Stimulated activated CD8-positive, alpha-beta memory T cell treated with anti-CD3 and anti-CD28 coated beads, Interleukin-4, amount 100 ng/mL, for 24 hours (primary cell): ENCODE results near the gene PROX2.

Experiments
- DNase-seq: peaks from one replicate; pipeline ENCODE4 v3.0.0-alpha.2; 2020; ENCODE audit warnings: low read depth

The PROX2 gene

DNA sequence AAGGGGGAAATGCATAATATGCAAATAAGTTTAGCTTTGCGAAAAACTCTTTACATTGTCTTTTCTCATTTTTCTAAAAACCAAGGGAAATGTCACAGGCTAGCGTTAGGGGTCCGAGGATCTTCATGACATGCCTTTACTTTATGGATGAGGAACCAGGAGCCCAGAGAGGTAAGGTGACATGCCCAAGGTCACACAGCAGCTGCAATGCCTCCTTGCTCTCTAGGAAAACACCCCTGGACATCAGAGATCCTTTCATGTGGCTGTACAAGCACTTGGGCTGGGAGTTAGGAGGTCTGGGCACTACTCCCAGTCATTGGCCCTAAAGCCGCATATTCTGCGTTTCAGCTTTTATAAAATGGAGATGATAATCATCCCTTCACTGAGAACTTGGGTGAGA lies 741 bp downstream of the PROX2 start:
- no peak for DNase-seq

DNA sequence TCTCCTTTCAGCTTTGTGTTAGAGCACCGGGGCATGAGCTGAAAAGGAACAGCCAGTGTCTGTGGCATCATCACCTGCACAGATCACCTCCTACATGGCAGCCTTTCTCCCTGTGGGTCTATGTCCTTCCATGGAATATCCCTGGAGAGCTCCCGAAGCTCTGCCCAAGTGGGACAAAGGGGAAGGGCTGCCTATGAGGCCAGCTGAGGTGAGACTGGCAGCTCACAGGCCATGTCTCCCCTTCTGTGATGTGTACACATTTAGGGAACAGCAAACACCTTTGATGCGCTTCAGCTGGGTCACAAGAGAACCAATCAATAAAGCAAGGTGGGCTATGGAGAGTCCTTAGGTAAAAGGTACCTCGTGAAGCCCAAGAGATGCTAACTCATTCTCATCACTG lies 4.1 kb downstream of the PROX2 start:
- no peak for DNase-seq

DNA sequence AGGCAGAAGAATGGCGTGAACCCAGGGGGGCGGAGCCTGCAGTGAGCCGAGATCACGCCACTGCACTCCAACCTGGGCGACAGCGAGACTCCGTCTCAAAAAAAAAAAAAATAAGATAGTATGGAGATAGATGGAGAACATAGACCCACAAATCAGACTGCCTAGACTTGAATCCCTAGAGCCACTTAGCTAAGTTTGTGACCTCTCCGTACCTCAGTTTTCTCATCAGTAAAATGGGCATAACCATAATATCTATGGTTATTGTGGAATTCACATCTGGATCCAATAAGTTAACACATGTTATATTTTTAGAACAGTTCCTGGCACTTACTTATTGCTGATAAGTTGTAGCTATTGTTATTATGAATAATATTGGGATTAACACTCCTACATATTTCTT lies 7.2 kb downstream of the PROX2 start:
- DNase-seq = no peak

DNA sequence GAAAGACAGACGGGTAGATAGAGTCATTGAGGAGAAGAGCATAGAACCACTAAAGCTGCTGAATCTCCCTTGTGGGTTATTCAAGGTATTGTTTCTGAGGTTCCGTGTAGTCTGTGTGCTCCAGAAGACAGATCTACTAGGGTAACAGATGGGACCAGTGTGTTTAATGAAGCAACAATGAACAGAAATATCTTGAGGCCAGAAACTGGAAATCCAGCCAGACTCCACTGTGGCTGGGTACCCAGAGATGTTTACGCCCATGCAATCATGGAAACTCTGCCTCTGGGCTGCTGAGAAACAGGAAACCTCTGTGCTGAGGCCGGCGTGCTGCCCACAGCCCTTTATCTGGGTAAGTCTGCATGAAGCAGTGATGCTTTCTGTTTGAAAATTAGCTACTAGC lies 8.3 kb downstream of the PROX2 start:
- DNase-seq = peak; percentile 40

DNA sequence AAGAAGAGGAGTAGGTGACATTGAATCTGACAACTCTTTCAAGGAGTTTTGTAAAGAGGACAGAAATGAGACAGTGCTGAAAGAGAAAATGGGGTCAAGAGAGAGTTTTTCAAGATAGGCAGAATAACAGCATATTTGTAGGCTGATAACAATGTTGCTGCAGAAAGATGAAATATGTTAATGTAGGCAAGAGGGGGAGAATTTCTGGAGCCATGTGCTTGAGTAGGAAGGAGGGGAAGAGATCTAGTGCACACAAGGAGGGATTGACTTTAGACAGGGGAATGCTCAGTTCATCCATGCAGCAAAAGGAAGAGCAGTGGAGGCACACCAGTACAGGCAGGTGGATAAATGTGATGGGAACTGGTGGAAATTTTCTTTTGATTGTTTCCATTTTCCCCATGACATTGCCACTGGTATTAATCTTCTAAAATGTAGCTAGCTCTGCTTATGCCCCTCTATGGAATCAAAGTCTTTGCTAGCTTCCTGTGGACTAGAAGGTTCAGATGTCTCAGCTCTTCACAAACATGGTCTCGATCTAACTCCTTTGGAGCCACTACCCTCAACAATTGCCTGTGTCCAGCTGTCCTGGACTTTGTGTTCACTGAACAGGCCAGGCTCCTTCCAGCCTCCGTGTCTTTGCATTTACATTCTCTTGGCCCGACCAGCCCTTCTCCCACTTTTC lies 9.1 kb downstream of the PROX2 start:
- no peak for DNase-seq

DNA sequence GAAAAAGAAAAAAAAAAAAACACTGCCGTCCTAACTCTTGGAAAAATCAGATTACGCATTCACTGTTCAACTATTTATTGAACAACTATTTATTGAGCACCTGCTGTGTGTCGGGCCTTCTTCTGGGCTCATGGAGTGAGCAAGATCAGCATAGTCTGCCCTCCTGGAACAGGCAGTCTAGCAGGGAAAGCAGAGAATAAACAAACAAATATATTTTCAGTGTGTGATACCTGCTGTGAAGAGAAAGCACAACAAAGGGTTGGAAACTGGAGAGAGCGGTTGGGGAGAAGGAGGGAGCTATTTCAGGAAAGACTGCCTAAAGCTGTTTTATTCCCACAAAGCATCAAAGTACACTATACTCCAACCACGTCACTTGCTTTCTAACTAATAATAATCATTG lies 10.8 kb downstream of the PROX2 start:
- no peak for DNase-seq

DNA sequence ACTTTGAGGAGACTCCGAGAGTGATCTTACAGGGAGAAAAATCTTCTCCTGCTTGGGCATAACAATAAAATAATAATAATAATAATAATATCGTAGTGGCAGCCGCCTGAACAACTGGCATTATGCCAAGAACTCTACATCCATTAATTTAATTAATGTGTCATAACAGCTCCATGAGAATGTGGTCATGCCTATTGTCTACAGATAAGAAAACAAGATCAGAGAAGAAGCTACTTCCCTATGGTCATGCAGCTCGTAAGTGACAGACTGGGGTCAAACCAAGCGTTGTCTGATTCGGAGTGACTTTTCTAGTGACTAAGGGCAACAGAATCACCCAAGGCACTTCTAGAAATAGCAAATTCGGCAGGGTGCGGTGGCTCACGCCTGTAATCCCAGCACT lies 11.7 kb downstream of the PROX2 start:
- DNase-seq = no peak

DNA sequence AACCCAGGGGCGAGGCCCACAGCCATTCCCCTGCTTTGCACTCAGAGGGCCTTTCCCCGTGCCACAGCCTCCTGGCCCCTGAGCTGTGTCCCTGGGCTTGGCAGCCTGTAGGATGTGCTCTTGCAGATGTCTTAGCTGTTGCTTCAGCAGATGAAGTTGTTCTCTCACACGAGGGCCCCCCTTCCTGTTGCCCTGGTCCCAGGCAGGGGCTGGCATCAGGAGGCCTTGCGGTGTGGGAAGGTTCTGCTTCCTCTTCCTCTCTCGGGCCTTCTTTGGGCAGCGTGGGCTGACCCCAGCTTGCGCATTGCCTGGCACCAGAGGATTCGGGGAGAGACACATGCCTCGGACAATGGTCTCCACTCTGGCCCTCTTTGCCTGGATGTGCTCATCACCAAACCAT lies 12.7 kb downstream of the PROX2 start:
- DNase-seq = no peak

DNA sequence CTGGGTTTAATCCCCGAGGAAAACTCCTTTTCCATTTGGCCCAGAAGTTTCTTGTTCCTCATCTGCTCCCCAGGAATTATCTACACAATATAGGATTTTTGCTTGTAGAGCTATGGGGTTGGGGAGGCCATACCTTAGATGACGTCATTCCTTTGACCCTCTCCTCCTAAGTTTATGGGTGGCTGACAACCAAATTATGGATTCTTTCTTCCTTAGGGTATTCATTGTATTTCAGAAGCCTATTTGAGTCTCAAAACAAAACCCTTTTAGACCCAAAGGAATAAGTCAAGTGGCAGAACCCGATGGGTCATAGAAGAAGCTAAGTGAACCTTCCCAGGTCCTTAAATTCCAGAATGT lies 14.2 kb downstream of the PROX2 start:
- no peak for DNase-seq

DNA sequence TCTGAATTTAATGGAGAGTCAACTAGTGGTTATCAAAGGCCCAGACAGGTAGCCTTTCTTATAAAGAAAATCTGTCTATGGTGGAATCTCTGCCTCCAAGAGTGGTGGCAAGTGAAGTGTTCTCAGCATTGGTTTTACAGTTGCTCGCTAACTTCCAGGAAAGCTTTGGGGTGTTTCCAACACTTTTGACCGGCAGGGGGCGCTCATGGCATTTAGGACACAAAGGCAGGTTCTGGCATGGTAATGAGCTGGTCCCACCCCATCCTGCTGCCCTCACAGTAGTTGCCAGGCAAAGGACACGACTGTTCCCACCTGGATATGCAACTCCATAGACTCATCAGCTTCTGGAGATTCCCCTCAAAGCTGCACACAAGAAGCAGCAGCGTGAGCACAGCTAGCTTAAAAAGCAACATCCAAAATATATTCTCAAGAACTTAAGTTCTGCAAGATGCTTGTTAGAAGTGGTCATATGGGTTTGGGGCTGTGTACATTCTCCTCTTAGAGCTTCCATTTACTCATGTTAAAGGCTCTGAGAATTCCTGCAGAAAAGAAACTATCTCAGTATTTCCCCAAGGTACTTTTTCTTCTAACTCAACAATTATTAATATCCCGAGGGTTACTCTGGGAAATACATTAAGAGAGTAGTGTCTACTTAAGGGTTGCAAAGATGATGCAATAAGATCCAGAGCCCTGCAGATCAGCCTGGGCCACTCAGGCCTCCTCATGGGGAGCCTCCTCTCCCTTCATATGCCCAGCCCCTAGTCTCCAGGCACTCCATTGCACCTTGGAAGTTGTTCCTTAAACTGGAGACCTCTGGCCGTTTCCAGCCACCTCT lies 14.8 kb downstream of the PROX2 start:
- DNase-seq = peak; percentile 88

DNA sequence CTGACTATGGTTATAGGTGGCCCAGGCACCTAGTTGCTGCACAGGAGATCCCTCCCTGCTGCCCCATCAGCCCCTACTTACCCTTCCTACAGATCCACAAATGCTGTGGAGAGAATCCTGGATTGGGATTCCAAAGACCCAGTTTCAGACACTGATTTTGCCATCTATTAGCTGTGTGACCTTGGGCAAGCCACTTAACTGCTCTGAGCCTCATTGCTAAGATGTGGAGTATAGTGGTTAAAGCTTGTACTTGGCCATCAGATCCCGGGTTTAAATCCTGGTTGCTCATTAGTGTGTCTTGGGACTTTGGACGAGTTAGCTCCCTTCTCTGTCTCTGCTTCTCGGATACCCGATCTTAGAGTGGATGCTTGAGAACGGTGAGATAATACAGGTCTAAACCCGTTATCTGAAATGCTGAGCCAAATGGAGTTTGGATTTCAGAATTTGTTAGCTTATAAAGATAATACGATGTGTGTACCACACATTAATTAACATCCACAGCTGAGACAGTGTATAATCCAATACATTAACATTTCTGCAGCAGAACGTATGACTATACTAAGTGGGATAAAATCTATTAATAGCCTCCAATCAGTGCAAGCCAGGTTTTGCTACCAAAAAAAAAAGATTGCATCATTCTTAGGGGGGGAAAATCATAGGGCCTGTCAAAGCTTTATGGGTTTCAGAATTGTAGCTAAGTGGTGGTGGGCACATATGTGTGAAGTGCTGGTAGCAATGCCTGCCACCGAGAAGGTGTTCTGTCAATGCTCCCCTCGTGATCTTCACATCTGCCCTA lies 16.0 kb downstream of the PROX2 start:
- DNase-seq = no peak

DNA sequence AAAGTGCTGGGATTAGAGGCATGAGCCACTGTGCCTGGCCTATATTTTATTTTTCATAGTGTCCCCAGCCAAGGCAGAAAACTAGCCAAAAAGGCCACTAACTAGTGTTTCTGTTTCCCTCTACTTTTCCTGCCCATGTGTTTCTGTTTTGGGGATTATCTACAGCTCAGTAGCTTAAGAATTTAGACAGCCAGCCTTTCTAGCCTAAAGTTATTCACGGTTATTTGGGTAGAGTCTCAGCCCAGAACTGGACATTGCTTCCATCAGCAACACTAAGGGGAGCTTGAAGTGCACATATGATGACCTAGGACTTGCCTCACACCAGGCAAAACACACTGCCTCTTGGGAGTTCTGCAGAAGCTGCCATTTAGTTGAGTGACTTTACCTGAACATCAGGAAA lies 17.9 kb downstream of the PROX2 start:
- no peak for DNase-seq

DNA sequence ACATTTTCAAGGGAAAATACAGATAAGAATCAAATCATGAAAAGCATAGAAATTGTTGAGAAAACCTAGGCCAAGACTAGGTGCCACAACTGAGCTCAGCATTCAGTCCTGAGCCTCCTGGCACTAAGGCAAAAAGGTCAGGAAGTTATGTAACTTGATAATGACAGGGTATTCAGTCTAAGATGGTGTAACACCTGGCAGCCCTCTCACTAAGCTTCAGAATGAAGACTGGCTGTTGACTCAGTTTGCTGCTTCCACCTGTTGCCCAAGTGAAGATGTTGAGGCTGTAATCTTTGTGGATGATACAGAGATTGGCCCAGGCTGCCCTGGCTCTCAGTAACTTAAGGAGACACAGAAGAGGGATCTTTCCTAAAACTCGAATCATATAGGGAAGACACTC lies 19.6 kb downstream of the PROX2 start:
- DNase-seq = no peak

DNA sequence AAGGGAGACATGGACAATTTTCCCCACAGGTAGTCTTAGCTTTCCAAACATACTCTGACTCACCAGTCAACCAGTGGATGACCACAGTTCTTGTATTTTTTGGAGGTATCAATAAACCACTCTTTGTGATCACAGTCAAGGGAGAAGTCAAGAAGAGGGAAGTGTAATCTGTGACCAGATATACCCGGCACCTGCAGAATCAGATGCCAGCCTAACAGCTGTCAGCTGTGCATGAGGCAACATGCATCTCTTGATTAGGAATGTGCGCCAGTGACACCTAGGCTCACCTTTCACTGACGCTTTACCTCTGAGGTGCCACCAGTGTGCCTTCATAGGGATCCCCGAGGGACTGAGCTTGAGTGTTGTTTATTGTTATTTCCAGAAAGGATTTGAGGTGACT lies 20.0 kb downstream of the PROX2 start:
- DNase-seq = no peak

DNA sequence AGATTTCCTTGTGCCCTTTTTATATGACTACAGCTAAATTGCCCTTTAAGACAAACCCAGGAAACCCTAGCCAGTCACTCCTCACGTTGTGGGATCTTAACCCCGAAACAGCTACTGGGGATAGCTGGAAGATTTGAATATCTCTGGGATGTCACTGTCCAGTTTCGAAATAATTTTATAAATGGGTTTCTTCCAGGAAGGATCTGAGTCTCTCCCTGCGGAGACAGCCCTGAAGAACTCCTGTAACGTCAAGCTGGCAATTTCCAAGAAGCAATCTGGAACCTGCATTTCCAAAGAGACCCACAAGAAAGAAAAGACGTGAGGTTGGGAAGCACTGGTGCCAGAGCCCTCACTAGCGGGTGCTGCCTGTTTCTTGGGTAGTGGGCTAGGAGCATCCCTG lies 20.9 kb downstream of the PROX2 start:
- DNase-seq = no peak

DNA sequence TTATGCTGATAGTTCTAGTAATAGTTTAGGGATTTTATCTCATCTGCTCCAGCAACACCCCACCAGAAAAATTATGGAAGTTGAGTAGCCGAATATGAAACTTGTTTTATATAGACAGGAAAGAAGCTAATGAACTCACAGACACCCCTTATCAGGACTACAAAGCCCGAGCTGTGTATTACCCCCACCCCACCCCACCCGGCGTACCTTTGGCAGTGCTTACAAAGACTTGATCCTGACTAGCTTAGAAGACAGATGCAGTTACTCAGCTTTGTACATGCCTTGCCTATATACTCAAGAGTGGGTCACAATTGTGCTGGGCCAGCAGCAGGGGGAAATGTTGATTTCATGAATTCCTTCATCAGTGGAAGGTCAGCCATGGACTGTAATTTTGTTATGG lies 22.4 kb downstream of the PROX2 start:
- DNase-seq = no peak

DNA sequence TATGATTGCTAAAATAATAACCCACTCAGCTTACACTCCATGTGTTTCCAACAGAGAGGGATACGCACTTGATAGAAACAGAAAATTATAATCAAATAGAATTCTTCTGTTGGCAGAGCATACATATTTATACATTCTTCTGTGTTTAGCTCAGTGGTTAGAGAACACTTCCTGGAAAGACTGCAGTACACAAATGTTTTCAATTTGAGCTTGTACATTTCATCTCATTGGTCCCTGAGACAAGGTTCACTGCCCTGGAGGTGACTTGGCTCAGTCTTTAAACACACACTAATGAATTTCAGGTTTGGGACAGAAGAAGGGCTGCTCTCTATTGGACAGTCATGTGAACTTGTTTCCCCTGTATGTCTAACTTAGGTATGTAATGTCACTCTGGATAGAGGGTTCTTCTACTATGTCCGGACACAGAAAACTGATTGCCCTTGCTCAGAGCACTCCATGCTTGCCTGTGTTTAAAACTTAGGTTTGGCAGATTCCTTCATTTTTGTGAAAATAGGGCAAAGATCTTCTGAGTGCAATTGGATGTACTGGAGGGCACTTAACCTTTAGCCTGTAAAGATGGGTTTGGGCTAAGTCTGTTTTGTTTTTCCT lies 22.9 kb downstream of the PROX2 start:
- no peak for DNase-seq

DNA sequence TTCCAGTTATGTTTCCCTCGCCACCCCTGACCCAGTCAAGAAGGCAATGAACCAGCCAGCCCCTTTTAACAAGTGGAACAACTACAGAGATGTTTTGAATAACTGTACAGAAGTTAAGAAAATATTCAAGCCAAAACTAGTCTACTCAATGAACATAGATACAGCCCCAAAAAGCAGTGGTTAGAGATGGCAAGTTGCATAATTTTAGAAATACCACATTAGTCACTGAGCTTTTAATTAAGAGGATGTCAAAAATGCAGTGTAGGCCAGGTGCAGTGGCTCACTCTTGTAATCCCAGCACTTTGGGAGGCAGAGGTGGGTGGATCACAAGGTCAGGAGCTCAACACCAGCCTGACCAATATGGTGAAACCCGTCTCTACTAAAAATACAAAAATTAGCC lies 27.2 kb downstream of the PROX2 start:
- DNase-seq = no peak

DNA sequence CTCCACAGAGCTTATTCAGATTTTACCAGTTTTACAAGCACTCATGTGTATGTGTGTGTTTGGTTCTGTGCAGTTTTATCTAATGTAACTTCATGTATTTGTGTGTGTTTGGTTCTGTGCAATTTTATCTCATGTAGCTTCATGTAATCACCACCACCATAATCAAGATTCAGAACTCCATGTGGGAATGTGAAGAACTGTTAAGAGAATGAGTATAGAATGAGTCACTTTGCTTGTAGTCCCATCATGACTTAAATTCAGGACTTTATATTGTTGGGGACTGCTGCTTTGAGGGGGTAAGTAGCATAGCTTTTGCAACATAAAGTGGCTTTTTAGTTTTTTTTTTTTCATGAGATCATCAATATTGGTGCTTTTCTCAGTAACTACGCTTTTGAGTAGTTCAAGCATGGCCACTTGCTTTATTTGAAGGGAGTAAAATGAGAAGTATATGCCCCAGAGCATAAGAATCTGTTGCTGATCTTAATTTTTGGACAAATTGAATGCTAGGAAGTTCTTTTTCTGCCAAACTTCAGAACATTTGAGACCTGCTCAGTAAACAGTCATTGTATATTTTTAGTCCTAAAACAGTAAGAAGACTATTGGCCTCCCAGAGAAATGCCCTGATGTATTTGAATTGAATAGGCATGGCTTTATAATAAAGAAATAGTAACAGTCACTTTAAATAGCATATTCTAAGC lies 28.8 kb downstream of the PROX2 start:
- no peak for DNase-seq

DNA sequence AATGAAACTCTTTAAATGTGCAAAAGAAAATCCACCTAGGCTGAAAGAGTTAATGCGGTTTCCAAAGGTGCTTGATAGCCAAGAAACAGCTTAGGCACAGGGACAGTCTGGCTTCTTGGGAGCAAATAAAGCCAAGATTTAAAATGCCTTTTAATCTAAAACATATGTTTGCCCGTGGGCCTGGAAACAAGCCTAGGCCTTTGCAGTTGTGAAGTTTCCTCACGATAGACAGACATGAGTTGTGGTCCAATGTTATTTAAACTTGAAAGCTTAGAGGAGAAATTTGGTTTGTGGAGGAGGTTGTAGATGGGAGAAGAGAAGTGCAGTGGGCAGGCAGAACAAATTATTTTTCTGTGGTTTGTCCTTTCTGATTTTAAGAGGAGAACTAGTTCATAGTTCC lies 29.8 kb downstream of the PROX2 start:
- no peak for DNase-seq

DNA sequence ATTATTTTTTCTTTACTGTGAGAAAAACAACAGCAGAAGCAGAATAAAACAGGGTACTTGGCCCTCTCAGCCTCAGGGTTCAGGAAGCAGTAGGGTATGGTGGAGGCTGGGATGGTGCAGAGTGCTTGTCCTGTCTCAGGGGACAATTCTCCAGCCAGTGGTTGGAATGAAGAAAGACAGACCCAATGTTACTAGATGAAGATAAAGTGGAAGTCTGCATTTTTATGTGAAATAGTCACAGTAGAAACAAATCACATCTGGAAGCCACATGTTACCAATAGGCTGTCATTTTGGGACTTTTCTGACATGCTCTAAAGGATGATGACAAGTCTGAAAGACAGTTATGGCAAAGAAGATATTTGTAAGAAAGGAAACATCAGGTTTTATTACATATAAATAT lies 32.3 kb downstream of the PROX2 start:
- DNase-seq = no peak
